Epithelial cell of umbilical artery (primary cell): ENCODE results near the gene STK38. TPM values are rescaled to one million over a fixed set of nuclear protein-coding genes. Genes with fewer than 3 reads are reported as not detected.

Experiments
- total RNA-seq: library from RNA; depleted of rRNA; stranded (reverse); fragments of >200 nt; gene quantifications from 2 replicates; pipeline ENCODE4 v1.2.3, GENCODE V29; 2014

The STK38 gene
- 8.1 and 13.1 TPM in 2 replicates for total RNA-seq

GRCh38 chr6:36546920-36547645 is at the start of gene STK38:
Gene STK38 (minus strand): TSS chr6:36547479. CDS start chr6:36540202, 7,277 bp downstream.

GRCh38 chr6:36594029-36594815 is 46.9 kb upstream of the STK38 start, which contains the start of gene SRSF3:
Gene SRSF3 (plus strand): TSS chr6:36594362. CDS start chr6:36596763, 2,401 bp downstream.

Other genes starting within 250 kb of the STK38 start
- not detected in 2 replicates for gene BNIP5, start 210.6 kb downstream of the STK38 start, total RNA-seq
- under 0.01 and 1.4 TPM in 2 replicates for gene ETV7, start 159.8 kb downstream of the STK38 start, total RNA-seq
- gene PXT1, start 104.6 kb downstream of the STK38 start, total RNA-seq, result not detected in 2 replicates
- 57.8 and 59.8 TPM in 2 replicates for gene KCTD20, start 104.5 kb downstream of the STK38 start, total RNA-seq
- 356 and 638 TPM in 2 replicates for gene SRSF3, start 46.9 kb upstream of the STK38 start, total RNA-seq
- 137 and 142 TPM in 2 replicates for gene CDKN1A, start 131.2 kb upstream of the STK38 start, total RNA-seq
- not detected in 2 replicates for gene RAB44, start 150.3 kb upstream of the STK38 start, total RNA-seq